GM18502 (cell line): ENCODE results near the gene SMTNL2.
"Not testable (repeated sequence)": the region's sequence is repeated elsewhere in the genome, so short reads cannot be mapped to it uniquely, and the experiment has no call there.

Experiments used
- ATAC-seq: cut with Tn5 transposase; IDR thresholded peaks from one replicate; pipeline ENCODE4 v1.9.1; 2021; ENCODE audit warnings: mild to moderate bottlenecking; ENCODE audit not compliant: unreplicated experiment, poor library complexity

Gene SMTNL2

DNA sequence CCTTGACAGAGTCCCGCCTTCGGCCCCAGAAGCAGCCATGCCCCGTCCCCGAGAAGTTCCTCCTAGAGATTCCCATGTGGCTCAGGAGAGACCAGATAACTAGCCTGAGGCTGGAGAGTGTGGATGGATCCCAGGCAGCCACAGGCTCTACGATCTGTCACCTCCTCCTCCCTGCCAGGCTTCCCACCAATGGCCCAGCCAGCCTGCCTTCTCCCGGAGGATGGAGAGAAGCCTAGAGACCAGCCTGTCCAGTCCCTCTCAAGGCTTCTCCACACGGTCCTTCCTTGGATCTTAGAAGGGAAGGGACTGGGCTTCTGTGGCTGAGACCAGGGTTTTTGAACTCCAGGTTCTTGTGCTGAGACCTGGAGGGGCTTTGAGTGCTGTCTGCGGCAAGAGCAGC is 1.6 kb upstream of the SMTNL2 start:
- ATAC-seq: no peak

DNA sequence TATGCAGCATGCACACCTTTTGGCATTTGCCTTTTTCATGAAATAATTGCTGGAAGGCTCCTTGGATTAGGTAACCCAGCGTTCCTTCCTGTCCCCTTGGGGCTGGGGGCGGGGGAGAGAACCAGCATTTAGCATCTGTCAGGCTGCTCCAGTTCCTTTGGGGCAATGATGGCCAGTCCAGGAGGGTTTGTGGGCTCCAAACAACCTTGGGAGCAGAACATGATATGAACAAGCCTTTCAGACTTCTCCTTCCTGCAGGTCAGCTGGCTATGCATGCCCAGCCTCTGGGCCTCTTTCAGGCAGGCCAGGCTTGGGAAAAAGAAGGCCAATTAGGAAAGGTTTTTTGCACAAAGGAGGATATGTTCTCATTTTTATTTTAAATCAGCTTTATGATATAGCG is 1.1 kb upstream of the SMTNL2 start:
- ATAC-seq: no peak

- no peak for ATAC-seq
These were observed 588 bp upstream of the SMTNL2 start for GRCh38 chr17:4583782-4584100.

DNA sequence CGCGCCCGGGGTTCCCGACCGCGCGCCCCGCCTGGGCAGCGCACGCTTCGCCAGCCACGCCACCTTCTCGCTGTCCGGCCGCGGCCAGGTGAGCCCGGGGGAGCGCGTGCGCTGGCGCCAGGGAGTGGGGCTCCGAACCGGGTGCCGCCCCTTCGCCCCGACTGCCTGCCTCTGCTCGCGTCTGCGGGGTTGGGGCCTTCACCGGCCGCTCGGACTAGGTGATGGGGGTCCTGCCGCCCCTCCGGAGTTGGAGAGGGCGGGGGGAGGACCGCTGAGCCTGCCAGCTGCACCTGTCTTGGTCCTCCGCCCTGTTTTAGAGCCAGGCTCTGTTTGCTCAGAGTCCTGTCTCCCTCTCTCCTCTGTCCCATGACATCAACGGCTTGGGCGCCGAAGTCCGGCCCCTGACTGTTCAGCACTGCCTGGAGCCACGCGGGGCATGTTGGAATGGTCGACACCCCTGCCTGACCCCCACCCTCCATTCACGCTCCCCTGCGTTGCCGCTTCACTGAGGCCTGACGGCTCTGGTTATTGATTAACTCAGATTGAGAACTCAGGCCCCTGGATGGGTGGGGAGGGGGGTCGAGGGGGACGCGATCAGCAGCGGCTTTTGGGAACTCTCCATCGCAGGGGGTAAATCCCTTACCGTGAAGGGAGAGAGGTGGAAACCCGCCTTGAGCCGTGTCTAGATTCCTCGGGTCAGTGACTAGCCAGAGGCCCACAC is 748 bp downstream of the SMTNL2 start:
- no peak for ATAC-seq

- no peak for ATAC-seq
These were observed 1.3 kb downstream of the SMTNL2 start for GRCh38 chr17:4585638-4585994.

- no peak for ATAC-seq
These were observed 1.7 kb downstream of the SMTNL2 start for GRCh38 chr17:4586043-4586442.

GRCh38 chr17:4587195-4587594 is 2.9 kb downstream of the SMTNL2 start:
- ATAC-seq: no peak

GRCh38 chr17:4587803-4588202 is 3.5 kb downstream of the SMTNL2 start:
- ATAC-seq: no peak

DNA sequence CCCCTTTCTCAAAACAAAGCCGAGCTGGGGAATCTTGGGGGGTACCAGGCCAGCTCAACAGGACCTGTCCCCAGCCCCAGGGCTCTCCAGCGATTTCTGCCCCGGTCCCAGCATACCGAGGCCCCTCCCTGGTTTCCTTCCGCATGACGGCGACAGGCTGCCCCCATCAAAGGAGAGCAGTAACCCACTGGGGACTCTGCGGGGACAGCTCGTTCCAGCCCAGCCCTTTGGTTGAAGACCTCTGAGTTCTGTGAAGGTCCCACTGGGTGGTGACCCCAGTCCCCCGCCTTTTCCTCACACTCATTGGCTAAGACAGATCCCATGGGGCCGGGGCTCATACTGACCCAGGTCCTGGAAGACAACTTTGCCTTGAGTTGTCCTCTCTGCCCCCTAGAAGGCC is 4.1 kb downstream of the SMTNL2 start:
- no peak for ATAC-seq

DNA sequence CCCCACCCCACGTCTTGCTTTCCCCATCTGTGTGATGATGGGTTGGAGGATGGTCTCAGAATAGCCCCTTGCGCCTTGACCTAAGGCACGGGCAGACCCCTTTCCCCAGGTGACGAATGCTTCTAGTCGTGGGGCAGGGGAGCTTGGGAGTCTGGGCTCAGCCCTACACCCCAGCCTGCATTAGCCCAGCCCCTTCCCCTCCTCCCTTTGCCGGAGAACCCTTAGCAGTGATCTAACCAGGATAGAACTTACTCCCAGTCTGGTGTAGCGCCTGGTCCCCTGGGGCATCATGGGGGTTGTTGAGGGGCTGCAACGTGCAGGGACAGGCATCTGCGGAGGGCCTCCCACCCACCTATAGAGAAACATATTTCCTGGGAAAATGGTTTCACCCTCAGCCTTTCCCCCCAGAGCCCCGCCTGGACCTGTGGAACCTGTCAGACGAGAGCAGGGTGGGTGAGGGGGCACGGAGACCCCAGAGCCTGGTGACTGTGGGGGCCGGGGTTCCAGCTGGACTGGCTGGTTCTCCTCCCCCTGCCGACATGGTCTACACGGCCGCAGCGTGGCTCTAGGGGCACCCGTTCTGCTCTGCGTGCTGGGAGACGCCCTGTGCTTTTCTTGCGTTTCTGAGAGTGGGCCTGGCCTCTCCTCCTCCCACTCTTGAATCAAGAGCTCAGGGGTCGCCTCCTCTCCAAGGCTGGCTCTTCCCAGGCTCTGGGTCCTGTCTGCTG is 4.7 kb downstream of the SMTNL2 start:
- ATAC-seq: no peak

DNA sequence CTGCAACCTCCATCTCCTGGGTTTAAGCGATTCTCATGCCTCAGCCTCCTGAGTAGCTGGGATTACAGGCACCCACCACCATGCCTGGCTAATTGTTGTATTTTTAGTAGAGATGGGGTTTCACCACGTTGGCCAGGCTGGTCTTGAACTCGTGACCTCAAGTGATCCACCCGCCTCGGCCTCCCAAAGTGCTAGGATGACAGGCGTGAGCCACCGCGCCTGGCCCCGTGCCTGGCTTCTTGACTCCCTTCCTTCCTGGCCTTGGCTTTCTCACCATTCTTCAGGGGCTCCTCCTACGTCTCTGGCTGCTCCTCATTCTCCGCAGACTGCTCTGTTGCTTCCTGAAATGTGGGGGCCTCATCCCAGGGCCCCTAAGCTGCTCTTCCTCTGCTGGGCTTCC is 5.7 kb downstream of the SMTNL2 start:
- ATAC-seq: not testable (repeated sequence)

DNA sequence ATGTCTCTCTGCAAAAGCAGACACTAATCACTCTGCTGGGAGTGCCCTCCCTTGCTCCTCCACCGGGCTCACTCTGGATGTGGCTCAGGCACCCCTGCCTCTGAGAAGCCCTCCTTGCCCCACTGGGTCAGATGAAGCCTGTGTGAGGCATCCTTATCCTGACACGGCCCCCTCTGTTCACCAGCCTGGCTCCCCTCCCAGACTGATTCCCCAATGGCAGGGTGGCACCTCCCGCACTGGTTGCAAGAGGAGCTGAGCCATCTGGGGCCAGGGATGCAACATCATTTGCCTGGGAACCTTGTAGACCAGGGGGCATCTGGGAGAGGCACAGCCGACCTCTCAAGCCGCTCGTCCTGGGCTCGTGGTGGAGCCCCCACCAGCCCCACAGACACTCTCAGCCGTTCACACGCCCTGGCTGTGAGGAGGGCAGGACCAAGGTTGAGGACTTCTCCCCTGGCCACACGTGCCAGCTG is 6.7 kb downstream of the SMTNL2 start:
- ATAC-seq: no peak

- no peak for ATAC-seq
These were observed 7.2 kb downstream of the SMTNL2 start for GRCh38 chr17:4591529-4591928.

GRCh38 chr17:4592240-4593005 is 8.1 kb downstream of the SMTNL2 start:
- no peak for ATAC-seq

DNA sequence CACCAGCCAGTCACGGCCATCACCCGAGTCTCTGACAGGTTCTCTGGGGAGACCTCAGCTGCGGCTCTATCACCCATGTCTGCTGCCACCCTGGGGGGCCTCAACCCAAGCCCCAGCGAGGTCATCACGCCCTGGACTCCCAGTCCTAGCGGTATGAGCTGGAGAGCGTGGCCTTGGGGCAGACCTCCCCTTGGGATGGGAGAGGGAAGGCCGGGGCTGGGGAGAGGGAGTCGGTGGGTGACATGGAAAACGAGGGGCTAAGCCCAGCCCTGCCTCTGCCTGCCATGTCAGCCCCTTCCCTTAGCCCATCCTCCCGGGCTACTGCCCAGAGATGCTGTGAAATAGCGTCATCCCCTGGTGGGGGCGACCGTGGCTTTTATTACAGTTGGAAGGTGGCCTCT is 8.7 kb downstream of the SMTNL2 start:
- no peak for ATAC-seq

DNA sequence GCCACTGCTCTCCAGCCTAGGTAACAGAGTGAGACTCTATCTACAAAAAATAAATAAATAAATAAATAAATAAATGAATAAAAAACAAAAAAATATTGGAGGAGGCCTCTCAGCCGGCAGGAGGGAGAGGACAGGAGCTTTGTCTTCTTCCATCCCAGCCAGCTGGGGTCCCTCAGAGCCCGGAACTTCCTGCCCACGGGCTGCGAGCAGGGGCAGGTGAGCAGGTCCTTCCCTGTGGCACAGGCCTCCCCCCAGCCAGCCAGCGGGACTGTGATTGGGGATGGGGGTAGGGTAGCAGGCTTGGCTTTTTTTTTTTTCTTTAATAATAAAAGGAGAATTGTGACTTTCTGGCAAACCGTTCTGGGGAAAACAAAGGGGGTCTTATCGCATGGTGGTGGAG is 10.1 kb downstream of the SMTNL2 start:
- ATAC-seq: no peak

DNA sequence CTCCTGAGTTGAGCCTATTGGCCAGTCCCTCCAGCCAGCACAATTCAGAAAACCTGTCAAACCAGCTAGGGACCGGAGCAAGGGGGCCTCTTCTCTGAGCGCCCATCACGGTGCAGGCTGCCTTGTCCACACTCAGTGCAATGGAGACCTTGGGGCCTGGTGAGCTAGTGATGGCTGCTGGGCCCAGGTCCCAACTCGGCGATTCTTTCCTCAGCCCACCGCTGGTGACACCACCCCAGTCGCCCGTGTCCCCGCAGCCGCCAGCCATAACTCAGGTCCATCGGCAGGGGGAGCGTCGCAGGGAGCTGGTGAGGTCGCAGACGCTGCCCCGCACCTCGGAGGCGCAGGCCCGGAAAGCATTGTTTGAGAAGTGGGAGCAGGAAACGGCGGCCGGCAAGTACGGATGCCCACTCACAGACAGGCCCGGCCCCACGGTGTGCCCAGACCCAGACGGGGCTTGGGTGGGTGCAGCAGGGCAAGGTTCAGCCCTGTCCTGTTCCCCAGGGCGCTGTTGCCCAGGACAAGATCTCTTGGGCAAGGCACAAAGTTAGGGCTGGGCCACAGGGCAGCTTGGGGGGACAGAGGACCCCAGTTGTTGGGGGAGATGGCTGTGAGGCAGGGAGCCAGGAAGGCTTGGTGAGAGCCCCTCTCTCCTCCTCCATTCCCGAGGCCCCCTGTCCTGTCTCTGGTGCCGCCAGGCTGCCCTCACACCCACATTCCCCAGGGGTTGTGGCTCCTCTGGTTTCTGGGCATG is 10.8 kb downstream of the SMTNL2 start:
- ATAC-seq: no peak

DNA sequence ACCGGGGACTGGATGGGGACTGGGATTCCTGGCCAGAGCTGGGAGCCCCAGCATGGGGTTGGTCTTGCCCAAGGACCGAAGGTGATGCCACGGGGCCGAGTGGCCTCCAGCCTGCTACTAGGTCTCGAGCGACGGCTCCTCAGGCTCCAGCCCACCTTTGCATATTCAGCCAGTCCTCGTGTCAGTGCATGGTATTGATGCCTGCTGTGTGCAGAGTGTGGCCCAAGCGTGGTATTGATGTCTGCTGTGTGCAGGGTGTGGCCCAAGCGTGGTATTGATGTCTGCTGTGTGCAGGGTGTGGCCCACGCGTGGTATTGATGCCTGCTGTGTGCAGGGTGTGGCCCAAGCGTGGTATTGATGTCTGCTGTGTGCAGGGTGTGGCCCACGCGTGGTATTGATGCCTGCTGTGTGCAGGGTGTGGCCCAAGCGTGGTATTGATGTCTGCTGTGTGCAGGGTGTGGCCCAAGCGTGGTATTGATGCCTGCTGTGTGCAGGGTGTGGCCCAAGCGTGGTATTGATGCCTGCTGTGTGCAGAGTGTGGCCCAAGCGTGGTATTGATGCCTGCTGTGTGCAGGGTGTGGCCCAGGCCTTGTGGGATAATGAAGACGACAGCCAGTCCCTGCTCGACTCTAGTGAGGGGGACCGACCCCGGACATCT is 11.5 kb downstream of the SMTNL2 start:
- ATAC-seq: not testable (repeated sequence)

DNA sequence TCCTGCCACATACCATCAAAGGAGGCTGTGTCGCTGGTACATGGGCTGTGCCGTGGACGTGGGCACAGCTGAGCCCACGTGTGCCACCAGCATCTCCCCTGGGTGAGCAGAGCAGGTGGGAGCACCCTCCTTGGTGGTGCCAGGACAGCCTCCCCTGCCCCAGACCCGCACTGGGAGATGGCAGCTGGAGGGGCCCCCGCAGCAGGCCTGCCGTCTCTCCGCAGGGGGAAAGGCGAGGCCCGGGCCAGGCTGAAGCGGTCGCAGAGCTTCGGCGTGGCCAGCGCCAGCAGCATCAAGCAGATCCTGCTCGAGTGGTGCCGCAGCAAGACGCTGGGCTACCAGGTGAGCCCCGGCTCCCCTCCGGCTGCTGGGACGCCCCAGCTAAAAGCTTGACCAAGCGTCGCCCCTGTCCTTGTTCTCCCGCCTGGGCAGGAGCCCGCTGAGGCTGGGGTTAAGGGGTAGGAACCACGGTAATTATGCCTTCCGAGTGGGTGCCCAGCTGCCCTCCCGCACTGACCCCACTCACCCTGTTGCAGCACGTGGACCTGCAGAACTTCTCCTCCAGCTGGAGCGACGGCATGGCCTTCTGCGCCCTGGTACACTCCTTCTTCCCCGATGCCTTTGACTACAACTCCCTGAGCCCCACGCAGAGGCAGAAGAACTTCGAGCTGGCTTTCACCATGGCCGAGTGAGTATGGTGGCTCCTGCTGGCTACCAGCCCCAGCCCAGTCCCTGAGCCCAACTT is 12.5 kb downstream of the SMTNL2 start:
- no peak for ATAC-seq

- ATAC-seq: no peak
These were observed 13.6 kb downstream of the SMTNL2 start for GRCh38 chr17:4597975-4598374.
